KOPT-K1 (cell line): ENCODE measurements around the gene GPATCH8.
"Not testable (repeated sequence)": the region's sequence is repeated elsewhere in the genome, so short reads cannot be mapped to it uniquely, and the experiment has no call there.

Source experiments
- H3K27ac ChIP-seq: fragments of 200-600 bp; sonication (generic); 2 replicates; pipeline ENCODE4 v1.5.1; 2016; ENCODE audit warnings: antibody characterized with exemption, mild to moderate bottlenecking, low read depth, low read length; ENCODE audit not compliant: poor library complexity, severe bottlenecking
- H3K36me3 ChIP-seq: fragments of 200-600 bp; sonication (generic); 2 replicates; pipeline ENCODE4 v1.5.1; 2017; ENCODE audit warnings: antibody characterized with exemption, mild to moderate bottlenecking, low read length, moderate library complexity; ENCODE audit not compliant: insufficient read depth
- H3K9me3 ChIP-seq: fragments of 200-600 bp; sonication (generic); 2 replicates; pipeline ENCODE4 v1.5.1; 2017; ENCODE audit warnings: antibody characterized with exemption, low read length, mild to moderate bottlenecking; ENCODE audit not compliant: insufficient read depth, poor library complexity, severe bottlenecking

Gene GPATCH8

DNA sequence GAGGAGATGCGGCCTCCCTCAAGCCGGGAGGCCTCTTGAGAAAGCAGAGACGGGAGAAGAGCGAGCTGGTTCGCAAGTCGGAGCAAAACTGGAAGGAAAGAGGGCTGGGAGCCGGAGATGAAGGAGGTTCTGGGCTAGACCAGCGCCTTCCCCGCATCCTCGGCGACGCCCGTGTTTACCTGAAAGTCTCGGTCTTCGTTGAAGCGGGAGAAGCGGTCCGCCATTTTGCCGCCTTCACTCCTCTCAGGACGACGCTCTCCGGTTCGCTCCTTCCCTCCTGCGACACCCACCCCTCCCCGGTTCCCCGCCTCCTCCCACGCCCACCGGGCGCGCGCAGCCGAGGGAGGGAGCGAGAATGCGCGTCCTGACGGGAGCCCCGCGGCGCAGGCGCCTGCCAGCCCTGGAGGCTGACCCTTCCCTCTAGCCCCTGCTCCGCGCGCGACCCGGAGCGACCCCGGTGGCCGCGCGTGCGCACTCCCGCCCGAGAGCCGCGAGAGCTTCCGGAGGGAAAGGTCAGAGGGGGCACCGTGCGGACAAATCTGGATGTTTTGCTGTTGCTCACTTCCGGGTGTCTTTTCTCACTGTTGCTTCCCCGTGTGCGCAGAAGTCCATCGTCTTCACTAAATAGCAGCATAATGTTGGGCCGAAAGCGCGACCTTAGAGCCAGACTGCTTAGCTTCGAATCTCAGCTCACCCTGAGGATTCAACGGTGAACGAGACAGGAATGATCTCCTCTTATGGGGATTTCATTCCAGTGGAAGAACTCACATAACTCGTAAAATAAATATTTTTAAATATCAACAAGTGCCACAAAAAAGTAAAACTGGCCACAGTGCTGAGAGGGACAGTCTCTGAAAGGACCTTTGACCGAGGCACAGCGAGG lies at the start of gene GPATCH8:
TSS of gene GPATCH8 (minus strand) at position 260 of the 883 bp plus-strand sequence. CDS start at position 224, 36 bp downstream.
- Histone ChIP-seq H3K27ac (peak within 1 kb of the TSS; percentile 86), H3K9me3 (no peaks in the 10 kb centered on the region), H3K36me3 (peaks cover 9% of the 10 kb centered on the region)

DNA sequence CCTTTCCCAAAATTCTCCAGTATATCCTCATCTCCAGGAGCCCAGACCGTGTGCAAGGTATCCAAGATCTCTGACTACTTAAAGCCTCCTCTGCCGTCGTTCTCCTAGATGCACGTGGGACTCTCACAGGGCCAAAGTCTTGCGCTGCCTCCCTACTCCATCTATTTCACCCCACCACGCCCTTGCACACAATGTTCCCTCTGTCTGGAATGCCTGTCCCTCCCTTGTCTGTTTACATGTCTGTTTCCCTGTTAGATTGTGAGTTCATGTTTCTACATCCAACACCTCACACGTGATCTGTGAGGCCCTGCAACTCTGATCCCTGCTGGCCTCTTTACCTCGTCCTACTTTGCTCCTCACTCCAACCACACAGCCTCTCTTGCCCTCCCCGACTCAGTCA lies 49.2 kb upstream of the GPATCH8 start:
- Histone ChIP-seq H3K36me3 (no peaks in the 10 kb centered on the region), H3K9me3 (no peaks in the 10 kb centered on the region), H3K27ac (no peak overlapping the region)

DNA sequence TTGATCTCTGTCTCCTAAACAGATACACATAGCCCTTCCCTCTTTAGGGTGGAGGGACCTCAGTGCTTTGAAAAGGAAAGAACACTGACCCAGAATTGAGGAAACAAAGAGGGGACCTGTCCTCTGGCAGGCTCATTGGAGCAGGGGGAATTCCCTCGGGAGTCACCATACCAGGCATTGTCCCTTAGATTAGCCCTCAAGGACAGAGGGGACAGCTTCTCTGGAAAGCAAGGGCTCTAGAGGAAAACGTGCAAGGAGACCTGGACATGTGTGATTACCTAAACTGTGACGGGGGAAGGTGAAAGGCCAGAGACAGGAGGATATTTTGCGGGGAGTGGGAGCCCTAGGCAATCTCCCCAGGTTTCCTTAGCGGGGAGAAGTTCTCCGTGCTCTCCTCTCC lies 46.5 kb upstream of the GPATCH8 start:
- Histone ChIP-seq H3K36me3 (no peaks in the 10 kb centered on the region), H3K9me3 (no peaks in the 10 kb centered on the region), H3K27ac (no peak overlapping the region)

DNA sequence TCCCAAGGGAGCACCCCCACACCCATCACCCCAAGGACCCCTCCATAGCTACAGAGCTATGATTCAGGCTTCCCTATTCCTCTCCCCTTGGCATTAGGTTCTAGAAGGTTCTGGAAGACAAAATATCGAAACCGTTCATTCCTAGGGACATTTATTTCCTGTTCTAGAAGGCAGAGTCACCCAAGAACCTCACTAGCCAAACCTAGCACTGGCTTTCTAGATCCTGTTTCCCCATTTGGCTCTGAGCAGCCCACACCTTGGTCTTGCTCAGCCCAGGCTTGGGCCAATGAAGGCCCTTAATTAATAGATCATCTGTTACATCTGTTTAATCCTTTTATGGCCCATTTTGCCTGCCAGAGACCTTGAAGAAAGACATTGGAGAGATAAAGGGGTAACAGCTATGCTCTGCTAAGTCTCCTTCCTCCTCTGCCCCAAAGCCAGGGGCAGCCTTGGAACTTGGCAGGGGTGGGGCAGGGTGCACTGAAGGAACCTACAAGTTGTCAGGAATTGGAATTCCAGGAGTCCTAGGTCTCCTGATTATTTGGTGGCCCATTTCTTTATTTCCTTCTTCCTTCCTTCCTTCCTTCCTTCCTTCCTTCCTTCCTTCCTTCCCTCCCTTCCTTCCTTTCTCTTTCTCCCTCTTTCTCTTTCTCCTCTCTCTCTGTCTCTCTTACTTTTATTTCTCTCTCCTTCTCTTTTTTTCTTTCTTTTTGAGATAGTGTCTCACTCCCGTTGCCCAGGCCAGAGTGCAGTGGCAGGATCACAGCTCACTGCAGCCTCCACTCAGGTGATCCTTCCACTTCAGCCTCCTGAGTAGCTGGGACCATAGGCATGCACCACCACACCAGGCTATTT lies 45.4 kb upstream of the GPATCH8 start:
- Histone ChIP-seq H3K9me3 (no peaks in the 10 kb centered on the region), H3K36me3 (no peaks in the 10 kb centered on the region), H3K27ac (no peak overlapping the region)

DNA sequence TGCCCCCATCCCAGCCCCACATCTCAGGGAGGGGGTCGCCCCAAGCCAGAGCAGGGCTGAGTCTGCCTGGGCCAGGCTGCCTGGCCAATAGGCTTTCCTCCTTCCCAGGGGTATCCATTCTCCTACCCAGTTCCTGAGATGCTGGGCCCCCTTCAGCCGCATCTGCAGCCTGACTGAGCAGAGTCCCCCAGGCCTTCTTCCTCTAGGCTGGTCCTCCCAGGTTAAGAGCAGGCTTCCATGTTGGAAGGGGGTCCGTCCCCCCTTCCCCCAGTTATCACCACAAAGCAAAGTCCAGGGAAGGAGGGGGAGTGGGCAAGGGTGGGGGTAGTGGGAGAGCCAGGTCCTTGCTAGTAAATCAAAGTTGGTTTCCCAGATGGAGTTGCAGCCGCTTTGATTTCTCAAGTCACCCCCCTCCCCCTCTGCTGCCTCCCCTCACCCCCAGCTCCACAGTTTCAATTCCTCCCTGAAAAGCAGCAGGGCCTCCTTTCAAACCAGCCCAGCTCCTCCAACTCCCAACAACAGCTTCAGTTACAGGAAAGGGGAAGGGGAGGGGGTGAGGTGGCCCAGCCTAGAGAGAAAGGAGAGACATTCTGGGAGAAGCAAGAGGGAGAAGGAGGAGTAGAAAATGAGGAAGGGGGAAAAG lies 44.5 kb upstream of the GPATCH8 start:
- Histone ChIP-seq H3K36me3 (no peaks in the 10 kb centered on the region), H3K9me3 (no peaks in the 10 kb centered on the region), H3K27ac (no peak overlapping the region)

DNA sequence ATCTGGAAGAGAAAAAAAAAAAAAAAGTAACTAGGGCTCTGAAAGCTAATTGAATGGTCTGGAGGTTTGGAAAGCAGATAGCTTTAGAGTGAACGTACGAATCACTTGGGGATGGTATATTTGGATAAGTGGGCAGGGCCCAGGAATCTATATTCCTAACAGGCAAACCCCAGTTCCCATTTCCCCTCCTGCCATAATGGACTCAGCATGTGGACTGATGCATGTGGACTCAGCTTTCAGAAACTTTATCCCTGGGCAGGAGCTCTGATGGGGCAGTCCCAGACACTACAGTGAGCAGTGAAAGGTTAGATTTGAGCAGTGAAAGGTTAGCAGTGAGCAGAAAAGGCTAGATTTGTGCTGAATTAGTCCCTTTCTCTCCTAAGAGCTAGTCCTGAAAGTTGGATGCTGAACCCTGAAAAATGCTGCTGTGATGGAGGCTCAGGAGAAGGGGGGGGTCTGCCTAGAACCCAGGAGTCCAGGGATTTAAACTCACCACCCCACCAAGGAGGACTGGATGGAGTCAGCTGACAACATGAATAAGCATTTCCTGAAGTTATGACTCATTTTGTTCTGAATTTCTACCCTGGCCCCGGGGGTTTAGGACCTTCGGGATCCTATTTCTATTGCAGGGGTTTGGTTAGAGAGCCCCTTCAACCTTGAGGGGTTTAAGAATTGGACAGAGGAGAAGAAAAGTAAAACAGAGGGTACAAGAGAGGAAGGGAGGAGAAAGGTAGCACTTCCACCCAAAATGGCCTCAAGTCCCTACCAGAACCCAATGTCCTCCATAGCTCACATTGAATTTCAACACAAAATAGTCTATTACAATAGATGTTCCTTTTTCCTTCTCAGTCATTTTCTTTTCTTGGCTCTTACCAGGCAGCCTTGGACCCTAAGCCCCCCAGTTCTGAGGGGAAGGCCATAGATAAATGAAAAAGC lies 43.7 kb upstream of the GPATCH8 start:
- Histone ChIP-seq H3K36me3 (no peaks in the 10 kb centered on the region), H3K27ac (no peak overlapping the region), H3K9me3 (no peaks in the 10 kb centered on the region)

DNA sequence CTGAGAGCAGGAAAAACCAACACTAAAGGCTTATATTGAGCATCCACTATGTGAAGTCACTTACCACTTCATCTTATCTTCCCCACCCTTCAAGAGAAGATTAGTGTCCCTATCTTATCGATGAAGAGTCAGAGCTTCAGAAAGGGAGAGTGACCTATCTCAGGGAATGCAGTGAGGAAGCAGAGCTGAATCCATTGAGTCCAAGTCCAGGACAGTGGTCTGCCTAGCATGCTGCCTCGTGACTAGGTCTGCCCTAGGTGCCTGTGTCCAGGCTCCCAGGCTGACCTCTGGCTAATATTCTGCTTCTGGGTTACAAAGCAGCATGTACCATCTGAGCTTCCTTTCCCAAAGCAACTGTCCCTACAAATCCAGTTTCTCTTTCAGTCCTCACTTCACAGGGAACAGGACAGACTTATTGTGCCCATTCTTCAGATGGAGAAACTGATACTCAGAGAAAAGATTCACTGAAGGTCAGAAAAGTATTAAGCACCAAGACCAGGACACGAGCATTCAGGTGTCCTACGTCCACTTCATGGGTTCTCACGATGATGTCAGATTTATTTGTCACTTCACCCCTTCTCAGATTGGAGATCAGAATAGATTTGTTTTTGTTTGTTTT lies 40.8 kb upstream of the GPATCH8 start:
- H3K9me3 ChIP-seq, result no peaks in the 10 kb centered on the region
- no peaks in the 10 kb centered on the region for H3K36me3 ChIP-seq
- H3K27ac ChIP-seq, result no peak overlapping the region

DNA sequence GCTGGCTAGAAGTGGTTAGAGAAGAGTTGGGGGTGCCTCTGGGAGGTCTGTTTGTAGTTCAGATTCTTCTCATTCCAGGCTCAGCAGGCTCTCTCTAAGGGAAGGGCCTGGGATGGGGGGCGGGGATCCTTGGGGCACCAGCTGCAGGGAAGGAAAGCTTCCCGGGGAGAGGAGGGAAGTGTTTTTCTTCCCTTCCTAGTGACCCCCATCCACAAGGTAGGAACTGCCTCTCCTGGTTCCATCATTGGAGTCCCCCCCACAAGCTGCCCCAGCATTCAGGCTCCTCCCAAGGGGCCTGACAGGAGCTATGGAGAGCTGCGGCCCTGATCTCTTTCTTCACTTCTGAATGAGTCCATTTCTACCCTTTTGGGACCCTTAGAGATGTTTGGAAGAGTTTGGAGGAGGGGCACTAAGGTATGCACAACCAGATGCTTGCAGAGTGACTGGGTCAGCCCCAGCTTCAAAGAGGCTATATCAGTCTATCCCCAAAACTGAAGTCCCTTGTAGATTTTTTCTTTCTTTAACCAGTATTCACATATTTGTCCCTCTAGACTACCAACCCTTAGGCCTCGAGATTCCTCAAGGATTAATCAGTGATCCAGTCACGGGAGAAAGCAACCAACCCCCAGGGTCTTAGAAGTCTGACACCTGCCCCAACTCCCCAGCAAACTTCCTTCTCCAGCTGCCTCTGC lies 40.2 kb upstream of the GPATCH8 start:
- Histone ChIP-seq H3K27ac (peak overlapping the region; percentile 64), H3K9me3 (no peaks in the 10 kb centered on the region), H3K36me3 (no peaks in the 10 kb centered on the region)

DNA sequence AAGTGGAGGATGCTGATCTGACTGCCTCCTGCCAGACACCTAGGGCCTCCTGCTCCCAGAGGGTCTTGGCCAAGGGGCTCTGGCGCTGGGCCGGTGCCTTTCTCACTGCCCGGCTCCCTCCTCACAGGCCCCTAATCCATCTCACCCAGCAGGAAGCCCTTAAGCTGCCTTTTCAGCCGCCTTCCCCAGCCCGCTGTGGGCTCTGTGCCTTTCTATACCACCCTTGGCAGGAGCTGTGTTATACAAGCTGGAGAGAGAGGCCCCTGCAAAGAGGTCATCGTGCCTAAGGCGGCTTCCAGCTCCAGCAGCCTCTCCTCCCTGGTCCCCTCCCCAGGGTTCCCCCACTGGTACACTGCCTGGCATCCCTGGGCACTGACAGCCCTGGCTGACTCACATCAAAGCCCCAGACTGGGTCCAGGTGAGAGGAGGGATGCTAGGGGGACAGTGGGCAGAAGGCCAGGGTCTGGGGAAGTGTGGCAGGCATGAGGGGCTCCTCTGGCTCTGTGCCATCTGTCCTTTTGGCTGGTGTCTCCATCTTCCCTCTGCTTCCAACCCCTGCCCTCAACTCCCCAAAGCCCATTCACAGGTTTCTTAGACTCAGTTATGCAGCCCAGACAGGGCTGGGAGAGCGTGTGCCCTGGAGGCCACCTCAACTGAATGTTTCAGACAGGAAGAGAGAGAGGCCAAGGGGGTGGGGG lies 38.8 kb upstream of the GPATCH8 start:
- Histone ChIP-seq H3K9me3 (no peaks in the 10 kb centered on the region), H3K36me3 (no peaks in the 10 kb centered on the region), H3K27ac (peak overlapping the region; percentile 64)

DNA sequence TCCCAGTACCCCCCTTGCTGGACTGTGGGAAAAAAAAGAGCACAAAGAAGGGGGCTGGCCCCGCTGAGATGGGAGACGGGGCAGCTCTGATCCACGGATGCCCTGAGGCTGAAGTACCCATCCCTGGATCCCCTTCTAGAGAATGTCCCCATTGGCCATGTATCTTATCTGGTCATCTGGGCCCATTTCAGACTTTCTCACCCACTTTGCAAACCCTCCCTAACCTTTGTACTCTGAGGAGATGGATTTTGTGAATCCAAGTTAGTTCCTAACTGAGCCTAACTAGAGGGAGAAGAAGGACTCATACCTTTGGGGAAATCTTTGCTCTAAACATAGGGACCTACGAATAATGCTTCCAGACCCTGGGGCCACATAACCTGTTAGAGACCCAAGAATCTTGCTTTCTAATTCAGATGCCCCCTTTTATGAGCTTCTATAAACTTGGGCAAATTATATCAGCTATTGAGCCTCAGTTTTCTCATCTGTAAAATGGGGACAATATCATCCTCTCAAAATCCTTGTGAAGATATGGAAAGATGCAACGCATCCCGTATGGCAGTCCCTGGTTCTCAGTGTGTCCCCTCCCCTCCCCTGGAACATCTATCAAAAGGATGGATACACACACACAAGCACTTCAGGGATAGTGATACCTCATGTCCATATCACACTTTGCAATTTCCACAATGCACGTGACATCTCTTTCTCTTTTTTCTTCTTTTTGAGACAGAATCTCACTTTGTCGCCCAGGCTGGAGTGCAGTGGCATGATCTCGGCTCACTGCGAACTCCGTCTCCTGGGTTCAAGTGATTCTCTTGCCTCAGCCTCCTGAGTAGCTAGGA lies 37.3 kb upstream of the GPATCH8 start:
- H3K9me3 ChIP-seq, result no peaks in the 10 kb centered on the region
- H3K27ac ChIP-seq, result no peak overlapping the region
- no peaks in the 10 kb centered on the region for H3K36me3 ChIP-seq

DNA sequence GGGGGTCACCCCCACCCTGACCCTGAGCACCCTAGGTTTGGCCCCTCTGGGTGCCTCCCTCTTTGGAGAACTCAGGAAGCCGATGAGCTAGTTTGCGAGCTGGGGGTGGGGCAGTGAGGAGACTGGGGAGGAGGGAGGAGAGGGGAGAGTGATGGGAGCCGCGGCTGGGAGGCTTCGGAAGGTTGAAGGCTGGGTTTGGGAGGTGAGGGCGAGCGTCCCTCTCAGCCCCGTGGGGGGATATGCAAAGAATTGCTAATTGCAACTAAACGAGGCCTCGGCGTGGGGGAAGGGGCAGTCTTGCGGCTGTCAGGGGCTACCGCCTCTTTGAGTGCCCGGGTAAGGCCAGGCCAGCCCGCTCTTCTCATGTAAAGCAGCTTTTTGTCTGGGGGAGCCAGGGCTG lies 36.5 kb upstream of the GPATCH8 start:
- Histone ChIP-seq H3K36me3 (no peaks in the 10 kb centered on the region), H3K27ac (no peak overlapping the region), H3K9me3 (no peaks in the 10 kb centered on the region)

DNA sequence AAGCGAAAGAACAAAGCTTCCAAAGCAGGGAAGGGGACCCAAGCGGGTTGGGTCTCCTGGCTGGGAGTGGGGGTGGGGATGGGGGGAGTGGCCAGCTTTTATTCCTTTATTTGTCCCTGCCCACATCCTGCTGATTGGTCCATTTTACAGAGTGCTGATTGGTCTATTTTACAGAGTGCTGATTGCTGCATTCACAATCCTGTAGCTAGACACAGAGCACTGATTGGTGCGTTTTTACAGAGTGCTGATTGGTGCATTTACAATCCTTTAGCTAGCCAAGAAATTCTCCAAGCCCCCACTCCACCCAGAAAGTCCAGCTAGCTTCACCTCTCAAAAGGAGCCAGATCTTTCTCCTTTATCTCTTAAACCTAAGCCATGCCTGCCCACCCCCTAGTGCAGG lies 34.7 kb upstream of the GPATCH8 start:
- H3K9me3 ChIP-seq, result not testable (repeated sequence)

More for the DNA sequence above, 34.7 kb upstream of the GPATCH8 start:
- H3K36me3 ChIP-seq, H3K27ac ChIP-seq: not testable (repeated sequence)
